IPS-18a (cell line): ENCODE results near the gene FUT7.

Experiments used
- H3K27ac ChIP-seq: one replicate; pipeline ENCODE4 v1.5.1; 2013; ENCODE audit warnings: low read length
- H3K27me3 ChIP-seq: one replicate; pipeline ENCODE4 v1.6.1; 2013; ENCODE audit warnings: mild to moderate bottlenecking, low read length; ENCODE audit not compliant: control insufficient read depth, insufficient read depth
- H3K36me3 ChIP-seq: one replicate; pipeline ENCODE4 v1.6.1; 2013; ENCODE audit warnings: low read depth, low read length; ENCODE audit not compliant: control insufficient read depth
- H3K4me1 ChIP-seq: one replicate; pipeline ENCODE4 v1.6.1; 2013; ENCODE audit warnings: low read depth, low read length; ENCODE audit not compliant: control insufficient read depth
- H3K4me3 ChIP-seq: one replicate; pipeline ENCODE4 v1.5.1; 2013; ENCODE audit warnings: low read length
- H3K9ac ChIP-seq: one replicate; pipeline ENCODE4 v1.6.1; 2013; ENCODE audit warnings: mild to moderate bottlenecking, low read length, moderate library complexity
- H3K9me3 ChIP-seq: one replicate; pipeline ENCODE4 v1.6.1; 2013; ENCODE audit warnings: low read depth, low read length; ENCODE audit not compliant: control insufficient read depth

Gene FUT7

DNA sequence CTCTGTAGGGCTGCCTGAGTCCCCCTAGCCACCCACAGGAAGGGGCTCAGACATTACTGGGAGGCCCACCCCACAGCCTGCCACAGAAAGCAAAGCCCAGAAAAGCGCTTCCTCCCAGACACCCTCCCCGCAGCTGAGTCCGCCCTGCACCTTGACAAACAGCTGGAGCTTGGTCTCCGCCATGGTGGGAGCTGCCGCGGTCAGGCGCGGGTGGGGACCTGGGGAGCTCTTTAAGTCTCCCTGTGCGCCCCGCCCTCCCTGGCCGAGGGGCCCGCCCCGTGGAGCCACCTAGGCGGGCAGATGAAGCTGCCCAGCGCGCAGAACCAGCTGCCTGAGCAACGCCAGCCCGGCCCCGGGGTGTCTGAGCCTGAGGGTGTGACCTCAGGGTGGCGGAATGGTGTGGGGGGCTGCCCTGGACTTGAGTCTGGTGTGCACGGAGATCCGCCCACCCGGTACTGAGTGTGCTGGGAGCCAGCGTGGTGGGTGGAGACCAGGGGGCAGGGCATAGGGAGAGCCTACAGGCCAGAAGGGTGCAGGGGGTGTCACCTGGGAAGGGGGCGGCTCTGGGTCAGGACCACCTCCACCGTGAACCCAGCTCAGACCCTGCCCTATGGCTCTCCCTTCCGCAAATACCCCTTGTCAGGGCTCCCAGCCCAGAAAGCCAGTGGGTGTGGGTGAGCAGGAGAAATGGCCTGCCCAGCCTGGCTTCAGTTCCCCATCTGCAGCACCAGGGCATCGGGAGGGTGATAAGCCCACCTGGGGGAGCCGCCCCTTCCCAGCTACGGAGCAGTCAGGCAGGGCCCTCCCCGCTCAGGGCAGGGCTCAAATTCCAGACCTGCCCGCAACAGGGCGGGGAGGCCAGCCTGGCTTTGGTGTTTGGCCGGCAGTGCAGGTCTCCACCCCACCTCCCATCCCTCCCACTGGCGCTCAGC, 35.3 kb downstream of the FUT7 start, which contains the start of gene CLIC3:
Gene CLIC3, minus strand, starts transcription at position 208 of the 932 bp plus-strand sequence. Its CDS starts 25 bp downstream, at position 183.
- H3K9ac ChIP-seq: no peak within 1 kb of the TSS
- H3K4me3 ChIP-seq: peak within 1 kb of the TSS; percentile 30
- H3K27ac ChIP-seq: no peak within 1 kb of the TSS
- peaks cover 8% of the 10 kb centered on the region for H3K4me1 ChIP-seq
- no peaks in the 10 kb centered on the region for H3K9me3 ChIP-seq
- H3K27me3 ChIP-seq: no peaks in the 10 kb centered on the region
- H3K36me3 ChIP-seq: peaks cover 3% of the 10 kb centered on the region

DNA sequence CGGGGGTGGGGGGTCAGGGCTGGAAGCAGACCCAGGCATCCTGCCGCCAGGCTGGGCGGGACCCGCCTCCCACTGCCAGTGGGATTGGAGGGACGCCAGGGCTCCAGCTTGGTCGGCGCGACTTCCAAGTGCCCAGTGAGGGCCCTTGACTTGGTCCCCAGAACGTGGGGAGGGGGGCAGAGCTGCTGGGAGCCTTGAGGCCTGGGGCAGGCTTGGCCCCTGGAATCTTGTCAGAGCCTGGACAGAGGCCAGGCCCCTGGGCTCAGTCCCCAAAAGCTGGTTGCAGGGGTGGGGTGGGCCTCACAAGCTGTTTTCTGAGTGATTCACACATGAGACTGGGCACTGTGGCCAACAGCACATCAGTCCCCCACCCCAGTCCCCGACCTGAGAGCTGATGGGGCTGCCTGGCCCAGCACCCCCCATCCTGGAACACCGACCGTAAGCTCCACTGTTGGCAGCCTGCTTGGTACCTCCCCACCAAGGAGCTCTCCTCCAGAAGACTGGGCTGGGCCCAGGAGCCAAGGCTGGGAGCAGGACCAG, 36.0 kb downstream of the FUT7 start:
- no peaks in the 10 kb centered on the region for H3K9me3 ChIP-seq
- H3K4me3 ChIP-seq: no peak overlapping the region
- no peak overlapping the region for H3K9ac ChIP-seq
- peaks cover 7% of the 10 kb centered on the region for H3K27me3 ChIP-seq
- H3K27ac ChIP-seq: no peak overlapping the region
- peaks cover 8% of the 10 kb centered on the region for H3K4me1 ChIP-seq
- H3K36me3 ChIP-seq: peaks cover 3% of the 10 kb centered on the region

DNA sequence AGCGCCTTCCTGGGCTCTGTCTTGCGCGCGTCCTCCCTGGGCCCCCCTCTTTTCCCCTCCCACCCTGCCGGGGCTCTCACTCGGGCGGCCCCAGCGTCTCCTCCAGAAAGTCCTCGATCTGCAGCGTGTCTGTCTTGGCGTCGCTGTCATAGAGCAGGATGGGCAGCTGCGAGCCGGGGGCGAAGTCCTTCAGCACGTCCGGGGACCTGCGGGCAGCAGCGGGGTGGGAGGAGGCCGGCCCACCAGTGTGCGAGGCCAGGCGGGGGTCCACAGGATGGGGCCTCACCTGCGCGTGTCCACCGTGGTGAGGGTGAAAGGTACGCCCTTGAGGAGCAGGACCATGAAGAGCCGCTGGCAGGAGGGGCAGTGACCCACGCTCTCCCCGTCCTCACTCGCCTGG, 36.5 kb downstream of the FUT7 start:
- Histone ChIP-seq H3K4me3 (no peak overlapping the region), H3K4me1 (peaks cover 8% of the 10 kb centered on the region), H3K9me3 (no peaks in the 10 kb centered on the region), H3K27me3 (peaks cover 9% of the 10 kb centered on the region), H3K36me3 (peaks cover 3% of the 10 kb centered on the region), H3K9ac (no peak overlapping the region), H3K27ac (no peak overlapping the region)

DNA sequence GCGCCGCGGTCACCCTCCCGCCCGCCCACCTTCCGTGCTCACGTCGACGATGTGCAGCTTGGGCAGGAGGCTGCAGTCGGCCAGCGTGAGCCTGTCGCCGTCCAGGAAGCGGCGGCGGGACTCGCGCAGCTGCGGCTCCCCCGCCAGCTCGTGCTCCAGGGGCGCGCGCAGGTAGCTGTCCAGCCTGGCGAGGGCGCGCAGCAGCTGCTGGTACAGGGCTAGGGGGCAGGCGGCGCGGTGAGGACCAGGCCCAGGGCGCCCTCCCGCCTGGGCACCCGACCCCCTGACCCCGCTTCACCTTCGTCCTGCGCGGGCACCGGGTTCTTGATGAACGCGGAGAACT, 37.0 kb downstream of the FUT7 start:
- H3K4me1 ChIP-seq: peaks cover 8% of the 10 kb centered on the region
- no peaks in the 10 kb centered on the region for H3K9me3 ChIP-seq
- peaks cover 3% of the 10 kb centered on the region for H3K36me3 ChIP-seq
- H3K9ac ChIP-seq: no peak overlapping the region
- H3K4me3 ChIP-seq: no peak overlapping the region
- H3K27me3 ChIP-seq: peaks cover 9% of the 10 kb centered on the region
- H3K27ac ChIP-seq: no peak overlapping the region

DNA sequence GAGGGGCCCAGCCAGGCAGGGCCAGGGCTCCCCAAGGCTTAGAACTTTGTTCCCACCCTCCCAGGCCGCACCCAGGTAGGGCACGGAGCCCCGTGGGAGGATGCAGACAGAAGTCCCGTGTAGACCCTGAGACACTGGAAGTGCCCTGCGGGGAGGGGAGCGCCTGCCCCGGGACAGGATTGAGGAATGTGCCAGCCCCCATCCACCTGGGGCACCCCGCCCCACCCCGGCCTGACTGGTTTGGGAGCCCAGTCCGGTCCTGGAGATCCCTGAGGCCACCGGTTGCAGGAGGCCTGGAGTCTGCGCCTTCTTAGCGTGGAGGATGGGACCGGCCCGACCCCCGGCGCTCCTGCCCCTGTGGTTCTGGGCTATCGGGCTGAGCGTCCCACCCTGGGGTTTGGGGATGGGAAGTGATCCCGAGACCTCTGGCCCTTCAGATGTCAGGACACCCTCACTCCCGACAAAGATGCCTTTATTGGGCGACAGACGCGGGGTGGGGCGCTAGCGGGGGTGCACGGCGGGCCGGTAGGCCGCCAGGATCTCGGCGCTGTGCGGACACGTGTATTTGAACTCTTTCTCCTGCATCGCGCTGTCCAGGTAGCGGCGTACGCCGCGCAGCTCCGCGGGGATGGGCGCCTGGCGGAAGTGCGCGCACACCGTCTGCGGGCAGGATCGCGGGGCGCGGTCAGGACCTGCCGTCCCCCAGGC, 37.6 kb downstream of the FUT7 start:
- Histone ChIP-seq H3K9ac (no peak overlapping the region), H3K27ac (no peak overlapping the region), H3K4me3 (no peak overlapping the region), H3K36me3 (peaks cover 3% of the 10 kb centered on the region), H3K27me3 (peaks cover 9% of the 10 kb centered on the region), H3K4me1 (peaks cover 8% of the 10 kb centered on the region), H3K9me3 (no peaks in the 10 kb centered on the region)

DNA sequence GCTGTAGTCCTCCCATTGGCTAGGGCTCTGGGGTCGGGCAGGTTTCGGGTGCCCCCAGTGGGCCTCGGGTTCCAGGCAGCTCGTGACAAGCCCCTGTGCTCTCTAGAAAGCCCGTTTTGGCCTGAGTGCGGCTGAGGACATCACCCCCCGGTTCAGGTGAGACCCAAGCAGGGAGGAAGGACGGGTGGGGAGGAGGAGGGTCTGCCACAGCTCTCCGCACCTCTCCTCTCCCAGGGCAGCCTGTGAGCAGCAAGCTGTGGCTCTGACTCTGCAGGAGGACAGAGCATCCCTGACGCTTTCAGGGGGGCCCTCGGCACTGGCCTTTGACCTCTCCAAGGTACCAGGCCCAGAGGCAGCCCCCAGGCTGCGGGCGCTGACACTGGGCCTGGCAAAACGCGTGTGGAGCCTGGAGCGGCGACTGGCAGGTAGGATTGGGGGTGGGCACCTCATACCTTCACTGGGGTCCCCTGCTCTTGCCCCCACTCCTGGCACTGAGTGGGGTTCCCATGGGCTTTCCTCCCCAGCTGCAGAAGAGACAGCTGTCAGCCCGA, 39.0 kb downstream of the FUT7 start:
- H3K9ac ChIP-seq: peak overlapping the region; percentile 68
- peaks cover 3% of the 10 kb centered on the region for H3K36me3 ChIP-seq
- H3K27ac ChIP-seq: no peak overlapping the region
- H3K4me3 ChIP-seq: peak overlapping the region; percentile 79
- peaks cover 9% of the 10 kb centered on the region for H3K27me3 ChIP-seq
- H3K4me1 ChIP-seq: peaks cover 8% of the 10 kb centered on the region
- no peaks in the 10 kb centered on the region for H3K9me3 ChIP-seq

DNA sequence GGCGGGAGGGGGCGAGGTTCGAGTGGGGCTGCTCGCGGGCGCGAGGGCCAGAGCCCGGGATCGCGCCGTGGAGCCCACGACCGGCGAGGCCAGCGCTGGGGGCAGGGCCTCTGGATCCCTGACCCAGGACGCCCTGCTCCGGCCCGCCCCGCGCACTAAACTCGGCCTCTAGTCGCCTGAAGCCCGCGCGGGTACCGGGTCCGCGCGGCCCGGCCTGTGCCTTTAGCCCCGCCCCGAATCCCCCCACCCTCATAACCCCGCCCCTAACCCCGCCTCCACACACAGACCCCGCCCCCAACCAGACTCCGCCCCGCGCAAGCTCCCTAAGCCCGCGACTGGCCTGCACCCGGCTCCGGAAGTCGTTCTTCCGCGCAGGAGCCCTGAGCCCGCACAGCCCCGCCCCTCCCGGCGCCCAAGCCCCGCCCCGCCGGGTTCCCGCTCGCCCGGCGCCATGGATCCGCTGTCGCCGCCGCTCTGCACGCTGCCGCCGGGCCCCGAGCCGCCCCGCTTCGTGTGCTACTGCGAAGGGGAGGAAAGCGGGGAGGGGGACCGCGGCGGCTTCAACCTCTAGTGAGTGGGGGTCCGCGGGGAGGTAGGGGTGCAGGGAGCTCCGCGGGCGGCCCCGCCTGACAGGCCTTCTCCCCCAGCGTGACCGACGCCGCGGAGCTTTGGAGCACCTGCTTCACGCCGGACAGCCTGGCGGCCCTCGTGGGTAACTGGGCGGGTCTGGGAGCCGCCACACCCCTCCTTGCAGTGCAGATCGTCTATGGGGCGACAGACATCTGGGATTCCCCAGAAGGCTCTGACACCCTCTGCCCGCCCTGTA, 39.7 kb downstream of the FUT7 start, which contains the start of gene PAXX:
Gene PAXX, plus strand, starts transcription at position 430 of the 826 bp plus-strand sequence. Its CDS starts 22 bp downstream, at position 452.
- H3K9me3 ChIP-seq: no peaks in the 10 kb centered on the region

DNA sequence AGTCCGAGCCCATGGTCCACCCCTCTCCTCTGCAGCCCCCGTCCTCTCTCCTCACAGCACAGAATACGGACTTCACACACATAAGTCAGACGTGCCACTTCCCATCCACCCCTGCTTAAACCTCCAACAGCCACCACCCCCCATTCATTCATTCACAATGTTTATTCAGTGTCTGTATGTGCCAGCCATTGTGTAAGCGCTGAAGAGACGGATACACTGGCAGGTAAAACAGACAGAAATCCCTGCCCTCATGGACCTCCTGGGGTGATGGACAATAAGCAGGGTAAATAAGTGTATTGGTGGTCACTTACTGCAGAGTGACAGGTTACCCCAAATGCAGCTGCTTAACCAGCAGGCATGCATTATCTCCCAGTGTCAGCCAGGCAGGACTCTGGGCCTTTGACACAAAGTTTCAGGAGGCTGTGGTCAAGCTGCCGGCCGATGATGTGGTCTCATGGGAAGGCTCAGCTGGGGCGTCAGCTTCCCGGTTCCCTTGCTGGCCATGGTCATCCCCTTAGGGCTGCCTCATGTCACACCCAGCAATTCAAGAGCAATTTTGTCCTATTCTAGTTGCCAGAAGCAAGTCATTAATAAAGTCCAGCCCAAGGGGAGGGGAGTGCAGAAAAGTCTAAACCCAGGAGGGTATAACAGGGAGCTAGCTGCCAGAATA, 41.5 kb downstream of the FUT7 start:
- H3K9ac ChIP-seq: no peak overlapping the region
- peaks cover 20% of the 10 kb centered on the region for H3K27me3 ChIP-seq
- peaks cover 3% of the 10 kb centered on the region for H3K36me3 ChIP-seq
- H3K4me1 ChIP-seq: no peaks in the 10 kb centered on the region
- no peaks in the 10 kb centered on the region for H3K9me3 ChIP-seq
- H3K27ac ChIP-seq: no peak overlapping the region
- no peak overlapping the region for H3K4me3 ChIP-seq

More for the DNA sequence above, 39.7 kb downstream of the FUT7 start, which contains the start of gene PAXX:
- Histone ChIP-seq H3K27me3 (peaks cover 9% of the 10 kb centered on the region), H3K4me1 (peaks cover 6% of the 10 kb centered on the region), H3K36me3 (peaks cover 3% of the 10 kb centered on the region), H3K9ac (peak within 1 kb of the TSS; percentile 68), H3K27ac (no peak within 1 kb of the TSS), H3K4me3 (peak within 1 kb of the TSS; percentile 79)

DNA sequence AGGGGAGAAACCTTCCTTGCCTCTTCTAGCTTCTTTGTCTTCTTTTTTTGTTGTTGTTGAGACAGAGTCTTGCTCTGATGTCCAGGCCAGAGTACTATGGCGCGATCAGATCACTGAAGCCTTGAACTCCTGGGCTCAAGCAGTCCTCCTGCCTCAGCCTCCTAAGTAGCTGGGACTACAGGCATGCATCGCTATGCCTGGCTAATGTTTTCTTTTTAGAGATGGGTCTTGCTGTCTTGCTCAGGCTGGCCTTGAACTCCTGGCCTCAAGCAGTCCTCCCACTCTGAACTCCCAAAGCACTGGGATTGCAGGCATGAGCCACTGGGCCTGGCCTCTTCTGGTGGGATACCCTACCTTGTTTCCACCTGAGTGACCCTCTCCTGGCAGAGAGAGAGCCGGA, 43.0 kb downstream of the FUT7 start:
- Histone ChIP-seq H3K36me3 (peaks cover 2% of the 10 kb centered on the region), H3K9me3 (no peaks in the 10 kb centered on the region), H3K27ac (no peak overlapping the region), H3K4me3 (no peak overlapping the region), H3K27me3 (peaks cover 35% of the 10 kb centered on the region), H3K9ac (no peak overlapping the region), H3K4me1 (no peaks in the 10 kb centered on the region)

DNA sequence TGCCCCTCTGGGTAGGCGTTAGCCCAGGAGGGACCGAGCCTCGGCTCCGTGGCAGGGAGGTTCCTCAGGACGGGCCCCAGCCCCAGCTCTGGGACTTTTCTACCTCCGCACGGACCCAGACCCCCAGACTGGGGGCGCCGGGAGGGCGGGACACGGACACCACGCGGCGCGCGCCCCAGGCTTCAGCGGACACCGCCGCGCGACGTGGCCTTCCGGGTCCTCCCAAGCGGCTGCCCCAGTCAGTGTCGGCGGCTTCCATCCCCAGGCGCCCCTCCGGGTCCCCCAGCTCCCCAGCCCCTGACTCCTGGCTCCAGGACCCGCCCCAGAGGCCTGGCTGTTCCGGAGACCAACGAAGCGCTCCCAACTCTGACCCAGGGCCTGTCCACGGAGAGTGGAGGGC, 46.0 kb downstream of the FUT7 start:
- H3K27ac ChIP-seq: no peak overlapping the region
- no peaks in the 10 kb centered on the region for H3K36me3 ChIP-seq
- H3K9me3 ChIP-seq: no peaks in the 10 kb centered on the region
- H3K27me3 ChIP-seq: peaks cover 30% of the 10 kb centered on the region
- no peak overlapping the region for H3K4me3 ChIP-seq
- H3K4me1 ChIP-seq: no peaks in the 10 kb centered on the region
- H3K9ac ChIP-seq: no peak overlapping the region
